HepG2 (cell line): ENCODE results near the gene TBCB. TPM values are rescaled to one million over a fixed set of nuclear protein-coding genes. Genes with fewer than 3 reads are reported as not detected.

Source experiments
- HNRNPL ChIP-seq: fragments of 200-400 bp; formaldehyde crosslinking; IDR thresholded peaks from 2 replicates; pipeline ENCODE4 v1.6.1; 2017; ENCODE audit warnings: mild to moderate bottlenecking, low read depth, low read length
- MED1 ChIP-seq: sonication (generic); formaldehyde crosslinking; IDR thresholded peaks from 2 replicates; pipeline ENCODE4 v1.4.0; 2020; ENCODE audit warnings: missing genetic modification reagents
- MTA1 ChIP-seq: sonication (generic); formaldehyde crosslinking; IDR thresholded peaks from 2 replicates; pipeline ENCODE4 v1.4.0; 2020; ENCODE audit warnings: missing genetic modification reagents, mild to moderate bottlenecking, borderline replicate concordance
- PAWR ChIP-seq: sonication (generic); formaldehyde crosslinking; IDR thresholded peaks from 2 replicates; pipeline ENCODE4 v1.4.0; 2020; ENCODE audit warnings: missing genetic modification reagents, mild to moderate bottlenecking, borderline replicate concordance
- POLR2AphosphoS5 ChIP-seq: IDR thresholded peaks from 2 replicates; pipeline ENCODE4 v1.6.1; 2012; ENCODE audit warnings: low read depth, low read length
- RERE ChIP-seq: IDR thresholded peaks from 2 replicates; pipeline ENCODE4 v1.6.1; 2016; ENCODE audit warnings: low read depth, missing genetic modification reagents, missing compliant biosample characterization
- SIX1 ChIP-seq: sonication (generic); formaldehyde crosslinking; IDR thresholded peaks from 2 replicates; pipeline ENCODE4 v1.4.0; 2020; ENCODE audit warnings: missing genetic modification reagents, borderline replicate concordance
- SMARCE1 ChIP-seq: fragments of 450-650 bp; IDR thresholded peaks from 2 replicates; pipeline ENCODE4 v1.6.1; 2017; ENCODE audit warnings: borderline replicate concordance
- SYNCRIP ChIP-seq: fragments of 200-400 bp; formaldehyde crosslinking; IDR thresholded peaks from 2 replicates; pipeline ENCODE4 v1.6.1; 2018; ENCODE audit warnings: mild to moderate bottlenecking, low read depth, low read length; ENCODE audit not compliant: insufficient read depth
- TARDBP ChIP-seq: sonication (generic); formaldehyde crosslinking; IDR thresholded peaks from 2 replicates; pipeline ENCODE4 v1.8.0; 2022; ENCODE audit warnings: mild to moderate bottlenecking, missing genetic modification reagents
- TSC22D2 ChIP-seq: sonication (generic); formaldehyde crosslinking; IDR thresholded peaks from 2 replicates; pipeline ENCODE4 v1.5.1; 2020; ENCODE audit warnings: missing genetic modification reagents, mild to moderate bottlenecking, borderline replicate concordance
- ZNF142 ChIP-seq: sonication (generic); formaldehyde crosslinking; IDR thresholded peaks from 2 replicates; pipeline ENCODE4 v1.4.0; 2020; ENCODE audit warnings: missing genetic modification reagents
- ZNF235 ChIP-seq: sonication (generic); formaldehyde crosslinking; IDR thresholded peaks from 2 replicates; pipeline ENCODE4 v1.8.1; 2023; ENCODE audit warnings: mild to moderate bottlenecking, missing genetic modification reagents, borderline replicate concordance
- ZNF260 ChIP-seq: sonication (generic); formaldehyde crosslinking; IDR thresholded peaks from 2 replicates; pipeline ENCODE4 v1.4.0; 2020; ENCODE audit warnings: missing genetic modification reagents, low read depth, mild to moderate bottlenecking, borderline replicate concordance
- ZNF496 ChIP-seq: sonication (generic); formaldehyde crosslinking; IDR thresholded peaks from 2 replicates; pipeline ENCODE4 v1.8.1; 2023; ENCODE audit warnings: mild to moderate bottlenecking, moderate library complexity, missing genetic modification reagents; ENCODE audit not compliant: insufficient replicate concordance
- ZNF580 ChIP-seq: IDR thresholded peaks from 2 replicates; pipeline ENCODE4 v1.6.1; 2016; ENCODE audit warnings: low read depth, borderline replicate concordance
- ZSCAN22 ChIP-seq: sonication (generic); formaldehyde crosslinking; IDR thresholded peaks from 2 replicates; pipeline ENCODE4 v1.4.0; 2020; ENCODE audit warnings: mild to moderate bottlenecking, missing genetic modification reagents
- polyA plus RNA-seq, 8 experiments: library from polyadenylated mRNA; depleted of rRNA in 3 of 8; stranded (reverse) in 7 of 8; unstranded in 1 of 8; fragments of >200 nt; fragmentation: Illumina TruSeq in 4 of 8; extraction: Trizol in 4 of 8; gene quantifications; 2 replicates each; pipeline versions ENCODE4 v1.2.1 to v1.2.3, GENCODE V29; 2011 to 2016; ENCODE audit warnings: low read depth in 4 of 8, missing spikeins in 1 of 8, mixed read lengths in 1 of 8; ENCODE audit not compliant: insufficient read depth in 1 of 8
- total RNA-seq, 5 experiments: library from RNA; depleted of rRNA; stranded (reverse); fragments of >200 nt; fragmentation: Illumina TruSeq; extraction: Trizol; gene quantifications; 2 replicates each; pipeline ENCODE4 v1.2.3, GENCODE V29; 2016; ENCODE audit warnings: low read depth in 1 of 5

The TBCB gene
- total and polyA plus RNA-seq, 2 of the 13 experiments (the other 11 are each of a cell fraction or from before 2014, with no cell fraction given) = 271 to 276 TPM

GRCh38 chr19:36120092-36120983, 5.1 kb downstream of the TBCB start (continued):
- no peak for TF ChIP-seq TSC22D2
- TF ChIP-seq HNRNPL = peak; percentile 67; the same call in 1 of the 2 replicates
- no peak for TF ChIP-seq ZNF260
- no peak for TF ChIP-seq SYNCRIP
- peak; percentile 91 for TF ChIP-seq ZSCAN22 (CRISPR knock-in tag)
- TF ChIP-seq ZNF235 = no peak
- TF ChIP-seq SIX1 (CRISPR knock-in tag) = peak; percentile 17; the same call in 1 of the 2 replicates
- TF ChIP-seq ZNF580 (CRISPR knock-in tag) = no peak
- TF ChIP-seq MTA1 = peak; percentile 22; the same call in 1 of the 2 replicates
- TF ChIP-seq PAWR = no peak
- no peak for TF ChIP-seq SMARCE1
- peak; percentile 72 for TF ChIP-seq MED1 (CRISPR knock-in tag)
- peak; percentile 77 for TF ChIP-seq POLR2AphosphoS5
- peak; percentile 90 for TF ChIP-seq TARDBP (CRISPR knock-in tag)
- TF ChIP-seq ZNF142 (CRISPR knock-in tag) = no peak
- peak; percentile 47; the same call in 1 of the 2 replicates for TF ChIP-seq RERE (CRISPR knock-in tag)
- TF ChIP-seq ZNF496 (CRISPR knock-in tag) = no peak
